Activated T-helper 1 cell treated with anti-CD3 and anti-CD28 coated beads, Interleukin-12 subunit alpha, Interleukin-12 subunit beta, Interleukin-2, Interleukin-4 antibody, amounts not matched to agents 30 ng/mL and 10 ng/mL and 1 ng/mL, durations not matched to agents 14 hours and 24 hours and 36 hours (primary cell): Measurements from ENCODE around the gene SPTB. TPM values are rescaled to one million over a fixed set of nuclear protein-coding genes. Genes with fewer than 3 reads are reported as not detected.

ENCODE experiments used
- DNase-seq: peaks from one replicate; pipeline ENCODE4 v3.0.0; 2021; ENCODE audit warnings: low spot score
- H3K27ac Mint-ChIP-seq: one replicate; pipeline ENCODE4 v1.8.0; 2021; ENCODE audit warnings: mild to moderate bottlenecking, mixed read lengths
- H3K27me3 Mint-ChIP-seq: one replicate; pipeline ENCODE4 v1.8.0; 2022; ENCODE audit warnings: mild to moderate bottlenecking, moderate library complexity, mixed read lengths; ENCODE audit not compliant: insufficient read depth
- H3K36me3 Mint-ChIP-seq: one replicate; pipeline ENCODE4 v1.8.0; 2021; ENCODE audit warnings: low read depth, mixed read lengths
- H3K4me1 Mint-ChIP-seq: one replicate; pipeline ENCODE4 v1.8.0; 2021; ENCODE audit warnings: low read depth, mixed read lengths
- H3K4me3 Mint-ChIP-seq: one replicate; pipeline ENCODE4 v1.8.0; 2021; ENCODE audit warnings: mild to moderate bottlenecking, moderate library complexity, mixed read lengths
- H3K9me3 Mint-ChIP-seq: one replicate; pipeline ENCODE4 v1.8.0; 2021; ENCODE audit warnings: mixed read lengths
- intact Hi-C: fragments of 100-400 bp; cut with micrococcal nuclease; formaldehyde crosslinking; loops from one replicate; pipeline ENCODE4 v1.15.1; 2024
- total RNA-seq: library from RNA; stranded (reverse); gene quantifications from 2 replicates; pipeline ENCODE4 v1.2.3, GENCODE V29; 2022

Gene SPTB
- total RNA-seq, 1 donor from 2014 or later, result not detected

- Mint-ChIP-seq H3K27ac (no peak overlapping the region), H3K4me3 (no peak overlapping the region), H3K36me3 (no peaks in the 10 kb centered on the region), H3K4me1 (no peaks in the 10 kb centered on the region), H3K27me3 (peaks cover 2% of the 10 kb centered on the region), H3K9me3 (no peaks in the 10 kb centered on the region)
- no peak for DNase-seq
- intact Hi-C loops, result no loop called here
Measured at GRCh38 chr14:64786296-64787149, 93.2 kb downstream of the SPTB start.

- no peak for DNase-seq
- no peaks in the 10 kb centered on the region for H3K4me1 Mint-ChIP-seq
- H3K27ac Mint-ChIP-seq, result no peak overlapping the region
- intact Hi-C loops, result no loop called here
- H3K9me3 Mint-ChIP-seq, result no peaks in the 10 kb centered on the region
- no peaks in the 10 kb centered on the region for H3K36me3 Mint-ChIP-seq
- no peak overlapping the region for H3K4me3 Mint-ChIP-seq
- H3K27me3 Mint-ChIP-seq, result peaks cover 2% of the 10 kb centered on the region
Measured at GRCh38 chr14:64784006-64784405, 95.7 kb downstream of the SPTB start.

- intact Hi-C loops, result no loop called here
- Mint-ChIP-seq H3K27me3 (peaks cover 2% of the 10 kb centered on the region), H3K27ac (no peak overlapping the region), H3K4me3 (no peak overlapping the region), H3K4me1 (no peaks in the 10 kb centered on the region), H3K9me3 (no peaks in the 10 kb centered on the region), H3K36me3 (no peaks in the 10 kb centered on the region)
- no peak for DNase-seq
Measured at GRCh38 chr14:64782196-64782595, 97.5 kb downstream of the SPTB start.

GRCh38 chr14:64779472-64779871, 100.2 kb downstream of the SPTB start:
- Mint-ChIP-seq H3K27ac (no peak overlapping the region), H3K27me3 (peaks cover 2% of the 10 kb centered on the region), H3K4me3 (no peak overlapping the region), H3K9me3 (no peaks in the 10 kb centered on the region), H3K4me1 (no peaks in the 10 kb centered on the region), H3K36me3 (no peaks in the 10 kb centered on the region)
- intact Hi-C loops, result no loop called here
- no peak for DNase-seq

- Mint-ChIP-seq H3K9me3 (no peaks in the 10 kb centered on the region), H3K4me1 (no peaks in the 10 kb centered on the region), H3K27me3 (peaks cover 2% of the 10 kb centered on the region), H3K4me3 (no peak overlapping the region), H3K27ac (no peak overlapping the region), H3K36me3 (no peaks in the 10 kb centered on the region)
- no peak for DNase-seq
- intact Hi-C loops, result no loop called here
Measured at GRCh38 chr14:64778104-64778754, 101.5 kb downstream of the SPTB start.

- no peaks in the 10 kb centered on the region for H3K9me3 Mint-ChIP-seq
- intact Hi-C loops, result no loop called here
- DNase-seq, result no peak
- peaks cover 2% of the 10 kb centered on the region for H3K27me3 Mint-ChIP-seq
- H3K27ac Mint-ChIP-seq, result no peak overlapping the region
- H3K4me3 Mint-ChIP-seq, result no peak overlapping the region
- no peaks in the 10 kb centered on the region for H3K4me1 Mint-ChIP-seq
- H3K36me3 Mint-ChIP-seq, result no peaks in the 10 kb centered on the region
Measured at GRCh38 chr14:64777461-64777860, 102.2 kb downstream of the SPTB start.

- intact Hi-C loops, result no loop called here
- DNase-seq, result no peak
- no peak overlapping the region for H3K27ac Mint-ChIP-seq
Measured at GRCh38 chr14:64775081-64775777, 104.5 kb downstream of the SPTB start.

GRCh38 chr14:64774272-64774671, 105.4 kb downstream of the SPTB start:
- no peaks in the 10 kb centered on the region for H3K27me3 Mint-ChIP-seq
- intact Hi-C loops, result no loop called here
- no peak for DNase-seq
- no peak overlapping the region for H3K4me3 Mint-ChIP-seq
- H3K36me3 Mint-ChIP-seq, result no peaks in the 10 kb centered on the region
- H3K27ac Mint-ChIP-seq, result no peak overlapping the region
- H3K4me1 Mint-ChIP-seq, result peaks cover 6% of the 10 kb centered on the region
- no peaks in the 10 kb centered on the region for H3K9me3 Mint-ChIP-seq

More at GRCh38 chr14:64775081-64775777, 104.5 kb downstream of the SPTB start:
- H3K4me1 Mint-ChIP-seq, result peaks cover 6% of the 10 kb centered on the region
- H3K9me3 Mint-ChIP-seq, result no peaks in the 10 kb centered on the region
- H3K4me3 Mint-ChIP-seq, result no peak overlapping the region
- H3K36me3 Mint-ChIP-seq, result no peaks in the 10 kb centered on the region
- no peaks in the 10 kb centered on the region for H3K27me3 Mint-ChIP-seq

- Mint-ChIP-seq H3K9me3 (no peaks in the 10 kb centered on the region), H3K4me3 (no peak overlapping the region), H3K27ac (no peak overlapping the region), H3K27me3 (no peaks in the 10 kb centered on the region), H3K36me3 (no peaks in the 10 kb centered on the region), H3K4me1 (peaks cover 6% of the 10 kb centered on the region)
- intact Hi-C loops, result no loop called here
- DNase-seq, result no peak
Measured at GRCh38 chr14:64773577-64773976, 106.1 kb downstream of the SPTB start.

GRCh38 chr14:64773046-64773445, 106.7 kb downstream of the SPTB start:
- H3K9me3 Mint-ChIP-seq, result no peaks in the 10 kb centered on the region
- H3K4me3 Mint-ChIP-seq, result no peak overlapping the region
- intact Hi-C loops, result no loop called here
- no peak for DNase-seq
- H3K27me3 Mint-ChIP-seq, result no peaks in the 10 kb centered on the region
- H3K36me3 Mint-ChIP-seq, result no peaks in the 10 kb centered on the region
- peaks cover 6% of the 10 kb centered on the region for H3K4me1 Mint-ChIP-seq
- no peak overlapping the region for H3K27ac Mint-ChIP-seq

- intact Hi-C loops, result no loop called here
- H3K27ac Mint-ChIP-seq, result no peak overlapping the region
- H3K36me3 Mint-ChIP-seq, result no peaks in the 10 kb centered on the region
- H3K9me3 Mint-ChIP-seq, result no peaks in the 10 kb centered on the region
- no peak for DNase-seq
- no peaks in the 10 kb centered on the region for H3K27me3 Mint-ChIP-seq
- peaks cover 6% of the 10 kb centered on the region for H3K4me1 Mint-ChIP-seq
- H3K4me3 Mint-ChIP-seq, result no peak overlapping the region
Measured at GRCh38 chr14:64772397-64772950, 107.2 kb downstream of the SPTB start.

GRCh38 chr14:64771161-64771560, 108.5 kb downstream of the SPTB start:
- Mint-ChIP-seq H3K27ac (no peak overlapping the region), H3K27me3 (no peaks in the 10 kb centered on the region), H3K4me3 (no peak overlapping the region), H3K4me1 (peaks cover 7% of the 10 kb centered on the region), H3K36me3 (no peaks in the 10 kb centered on the region), H3K9me3 (no peaks in the 10 kb centered on the region)
- intact Hi-C loops, result no loop called here
- DNase-seq, result no peak

GRCh38 chr14:64770751-64771150, 109.0 kb downstream of the SPTB start:
- Mint-ChIP-seq H3K36me3 (no peaks in the 10 kb centered on the region), H3K4me1 (peaks cover 11% of the 10 kb centered on the region), H3K27ac (no peak overlapping the region), H3K4me3 (no peak overlapping the region), H3K9me3 (no peaks in the 10 kb centered on the region), H3K27me3 (no peaks in the 10 kb centered on the region)
- no peak for DNase-seq
- intact Hi-C loops, result no loop called here
